Left lung (tissue), 10 donors: Measurements from ENCODE around the gene TMEM80. TPM values are rescaled to one million over a fixed set of nuclear protein-coding genes. Genes with fewer than 3 reads are reported as not detected.

Experiments
- ATAC-seq: fragments of 200-7000 bp; cut with Tn5 transposase; one replicate; pipeline ENCODE4 v1.9.1; 2020; ENCODE audit warnings: moderate library complexity
- DNase-seq, 4 donors: peaks; one replicate each; pipeline ENCODE4 v3.0.0-alpha.2; 2013 to 2020
- H3K27ac ChIP-seq, 2 donors: fragments of 200-600 bp; sonication (generic) in 1 of 2; one replicate each; pipeline versions ENCODE4 v1.5.0 to v1.8.0; 2020 to 2021
- H3K27me3 ChIP-seq, 2 donors: fragments of 200-600 bp; sonication (generic) in 1 of 2; one replicate each; pipeline versions ENCODE4 v1.5.0 to v1.8.0; 2020 to 2021
- H3K36me3 ChIP-seq, 2 donors: fragments of 200-600 bp; sonication (generic) in 1 of 2; one replicate each; pipeline versions ENCODE4 v1.5.0 to v1.8.0; 2020 to 2021
- H3K4me1 ChIP-seq, 2 donors: fragments of 200-600 bp; one replicate each; pipeline ENCODE4 v1.8.0; 2021
- H3K4me3 ChIP-seq, 2 donors: fragments of 200-600 bp; sonication (generic) in 1 of 2; one replicate each; pipeline versions ENCODE4 v1.5.0 to v1.8.0; 2020 to 2021; ENCODE audit warnings: mild to moderate bottlenecking in 1 of 2
- H3K9me3 ChIP-seq, 2 donors: fragments of 200-600 bp; sonication (generic) in 1 of 2; one replicate each; pipeline versions ENCODE4 v1.5.0 to v1.8.0; 2020 to 2021
- intact Hi-C, 2 donors: fragments of 100-400 bp; cut with DNase I; formaldehyde crosslinking; loops; one replicate each; pipeline versions ENCODE4 v1.11.2 to v1.14.2; 2022
- polyA plus RNA-seq, 6 donors: library from polyadenylated mRNA; unstranded; fragments of 120-200 nt; gene quantifications; one replicate each; pipeline ENCODE4 v1.2.1, GENCODE V29; 2013; ENCODE audit not compliant: insufficient read length in 6 of 6
- total RNA-seq, 2 donors: library from RNA; stranded (reverse); fragmentation: NEBNext Ultra II Directional; extraction: Animal tissue kit (Norgen Biotek cat#: 25700); gene quantifications; one replicate each; pipeline ENCODE4 v1.2.1, GENCODE V29; 2021
- TF ChIP-seq, protein P1 (sequence below), 2 donors: fragments of 200-600 bp; sonication (generic) in 1 of 2; IDR thresholded peaks; one replicate each; pipeline versions ENCODE4 v1.5.0 to v1.8.0; 2021; ENCODE audit warnings: antibody characterized with exemption in 2 of 2
- donor health status: DM: no; HTN: yes; CAD: no.
- donor health status: DM: no; HTN: no; CAD: no.

Gene TMEM80
- total and polyA plus RNA-seq, 8 donors = 23.6 to 34.5 (median 30.4) TPM

DNA sequence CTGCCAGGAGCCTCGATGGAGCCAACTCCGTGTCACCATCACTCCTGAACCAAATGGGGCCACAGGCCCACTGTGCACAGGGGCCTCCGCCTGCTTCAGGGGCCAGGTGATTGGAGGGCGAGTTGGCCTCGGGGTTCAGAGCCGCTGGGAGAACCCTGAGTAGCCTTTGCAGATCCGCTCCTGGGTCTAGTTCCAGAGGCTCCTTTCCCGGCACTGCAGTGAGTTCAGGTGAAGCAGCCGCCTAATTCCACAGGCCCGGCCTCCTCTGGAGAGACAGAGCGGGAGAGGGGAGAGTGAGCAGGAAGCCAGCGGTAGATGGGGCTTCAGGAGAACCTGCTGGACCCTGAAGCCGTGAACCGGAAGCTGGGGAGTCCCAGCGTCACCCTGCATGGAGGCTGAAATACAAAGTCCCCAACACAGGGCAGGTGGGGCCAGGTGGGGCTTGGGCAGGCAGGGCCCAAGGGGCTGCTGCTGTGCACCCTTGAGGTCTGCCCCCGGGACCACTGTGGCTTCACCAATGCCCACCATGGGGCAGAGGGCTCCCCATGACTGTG is 36.0 kb upstream of the TMEM80 start:
- no peaks in the 10 kb centered on the region for H3K4me1 ChIP-seq
- TF ChIP-seq, protein P1, sequence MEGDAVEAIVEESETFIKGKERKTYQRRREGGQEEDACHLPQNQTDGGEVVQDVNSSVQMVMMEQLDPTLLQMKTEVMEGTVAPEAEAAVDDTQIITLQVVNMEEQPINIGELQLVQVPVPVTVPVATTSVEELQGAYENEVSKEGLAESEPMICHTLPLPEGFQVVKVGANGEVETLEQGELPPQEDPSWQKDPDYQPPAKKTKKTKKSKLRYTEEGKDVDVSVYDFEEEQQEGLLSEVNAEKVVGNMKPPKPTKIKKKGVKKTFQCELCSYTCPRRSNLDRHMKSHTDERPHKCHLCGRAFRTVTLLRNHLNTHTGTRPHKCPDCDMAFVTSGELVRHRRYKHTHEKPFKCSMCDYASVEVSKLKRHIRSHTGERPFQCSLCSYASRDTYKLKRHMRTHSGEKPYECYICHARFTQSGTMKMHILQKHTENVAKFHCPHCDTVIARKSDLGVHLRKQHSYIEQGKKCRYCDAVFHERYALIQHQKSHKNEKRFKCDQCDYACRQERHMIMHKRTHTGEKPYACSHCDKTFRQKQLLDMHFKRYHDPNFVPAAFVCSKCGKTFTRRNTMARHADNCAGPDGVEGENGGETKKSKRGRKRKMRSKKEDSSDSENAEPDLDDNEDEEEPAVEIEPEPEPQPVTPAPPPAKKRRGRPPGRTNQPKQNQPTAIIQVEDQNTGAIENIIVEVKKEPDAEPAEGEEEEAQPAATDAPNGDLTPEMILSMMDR (IDR thresholded peaks at IDR 0.05) = no peak
- intact Hi-C loops = loop anchor here in 1 of 2 donors (5.0 kb wide), 1 partner anchor 68 kb away; no protein-coding TSS in a partner anchor
- no peaks in the 10 kb centered on the region for H3K9me3 ChIP-seq
- no peak for ATAC-seq
- H3K4me3 ChIP-seq = no peak overlapping the region
- no peaks in the 10 kb centered on the region for H3K27me3 ChIP-seq
- no peak overlapping the region for H3K27ac ChIP-seq
- no peak for DNase-seq
- peaks cover 0 to 59% of the 10 kb centered on the region in 2 donors for H3K36me3 ChIP-seq

DNA sequence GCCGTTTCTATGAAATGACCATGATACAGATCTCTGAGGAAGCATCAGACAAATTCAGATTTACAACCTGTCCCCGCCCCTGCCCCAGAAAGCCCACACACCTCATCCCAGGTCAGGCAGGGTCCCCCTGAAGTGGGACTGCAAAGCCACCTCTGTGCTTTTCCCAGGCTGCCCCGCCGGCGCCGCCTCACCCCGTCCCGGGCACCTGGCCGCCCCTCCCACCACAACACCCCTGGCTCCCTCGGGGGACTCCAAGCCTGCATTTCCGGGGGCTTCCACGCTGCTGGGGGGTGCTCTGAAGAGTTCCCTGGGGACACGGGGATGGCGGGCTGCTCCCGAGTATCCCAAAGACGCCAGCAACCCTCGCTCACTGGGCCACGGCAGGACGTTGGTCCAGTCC is 35.3 kb upstream of the TMEM80 start:
- Histone ChIP-seq H3K4me3 (no peak overlapping the region), H3K27me3 (no peaks in the 10 kb centered on the region), H3K36me3 (peaks cover 0 to 62% of the 10 kb centered on the region in 2 donors), H3K9me3 (no peaks in the 10 kb centered on the region), H3K27ac (no peak overlapping the region), H3K4me1 (peaks cover 0 to under 1% of the 10 kb centered on the region in 2 donors)
- TF ChIP-seq, protein P1 (IDR thresholded peaks at IDR 0.05) = no peak
- no peak for DNase-seq
- intact Hi-C loops = loop anchor here in 1 of 2 donors (5.0 kb wide), 1 partner anchor 67 kb away; no protein-coding TSS in a partner anchor
- no peak for ATAC-seq

DNA sequence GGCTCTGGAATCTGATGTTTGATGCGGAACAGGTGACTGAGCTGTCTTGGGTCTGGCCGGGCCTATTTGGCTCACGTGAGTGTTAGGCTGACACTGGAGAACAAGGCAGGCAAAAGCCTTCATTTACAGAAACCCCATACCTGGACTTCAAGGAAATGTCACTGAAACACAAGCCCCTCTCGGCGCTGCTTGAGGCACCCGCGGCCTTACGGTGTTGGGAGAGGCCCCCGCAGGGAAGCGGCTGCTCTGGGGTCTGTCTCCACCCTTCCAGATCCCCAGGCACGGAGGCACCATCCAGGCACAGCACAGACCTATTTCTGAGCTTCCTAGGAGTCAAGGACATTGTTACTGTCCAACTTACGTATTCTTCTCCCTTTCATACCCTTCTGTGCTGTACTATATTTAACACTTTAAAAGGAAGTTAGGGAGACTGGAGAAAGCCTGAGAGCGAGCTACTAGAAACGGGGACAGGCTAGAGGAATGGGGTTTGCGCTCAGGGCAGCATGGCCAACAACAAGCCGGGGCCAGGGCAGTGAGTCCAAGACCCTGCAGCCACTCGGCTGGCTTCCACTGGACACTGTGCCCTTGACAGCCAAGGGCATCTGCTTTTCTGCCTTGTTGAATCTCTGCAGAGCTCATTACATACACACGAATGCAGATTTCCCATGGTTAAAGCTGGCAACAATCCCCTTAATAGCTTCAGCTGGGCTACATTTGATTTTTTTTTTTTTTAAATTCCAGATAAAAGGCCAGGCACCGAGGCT is 34.8 kb upstream of the TMEM80 start:
- ATAC-seq (no peak), DNase-seq (no peak)
- Histone ChIP-seq H3K36me3 (peaks cover 0 to 67% of the 10 kb centered on the region in 2 donors), H3K27me3 (no peaks in the 10 kb centered on the region), H3K27ac (no peak overlapping the region), H3K9me3 (no peaks in the 10 kb centered on the region), H3K4me1 (peaks cover 0 to 7% of the 10 kb centered on the region in 2 donors), H3K4me3 (no peak overlapping the region)
- intact Hi-C loops = loop anchor here in 1 of 2 donors (5.0 kb wide), 1 partner anchor 66 kb away; no protein-coding TSS in a partner anchor
- TF ChIP-seq, protein P1 (IDR thresholded peaks at IDR 0.05) = no peak

DNA sequence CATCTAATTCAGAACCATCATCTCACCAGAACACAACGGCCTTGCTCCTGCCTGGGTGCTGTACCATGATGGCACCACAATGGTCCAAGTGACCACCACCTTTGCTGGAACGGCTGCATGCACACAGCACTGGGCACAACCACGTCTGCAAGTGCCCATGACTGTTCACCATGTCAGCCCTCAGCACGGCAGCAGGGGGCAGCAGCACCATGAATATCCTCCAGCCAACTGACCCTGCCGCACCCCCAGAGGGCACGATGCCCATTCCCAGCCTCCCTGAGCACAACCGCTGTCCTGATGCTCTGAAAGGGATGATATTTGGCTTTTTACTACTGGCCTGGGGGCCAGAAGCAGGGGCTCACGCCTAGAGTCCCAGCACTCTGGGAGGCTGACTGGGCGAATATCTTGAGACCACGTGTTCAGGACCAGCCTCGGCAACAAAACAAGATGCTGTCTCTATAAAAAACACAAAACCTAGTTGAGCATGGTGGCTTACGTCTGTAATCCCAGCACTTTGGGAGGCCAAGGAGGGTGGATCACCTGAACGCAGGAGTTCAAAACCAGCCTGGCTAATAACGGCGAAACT is 32.8 kb upstream of the TMEM80 start:
- peaks cover 0 to 65% of the 10 kb centered on the region in 2 donors for H3K36me3 ChIP-seq
- no peak overlapping the region for H3K4me3 ChIP-seq
- no peaks in the 10 kb centered on the region for H3K27me3 ChIP-seq
- H3K4me1 ChIP-seq = peaks cover 0 to 8% of the 10 kb centered on the region in 2 donors
- H3K9me3 ChIP-seq = no peaks in the 10 kb centered on the region
- peak in 2 of 4 donors; percentile 58 to 88 for DNase-seq
- H3K27ac ChIP-seq = no peak overlapping the region
- TF ChIP-seq, protein P1 (IDR thresholded peaks at IDR 0.05) = peak; percentile 48 to 81
- intact Hi-C loops = loop anchor here in 1 of 2 donors (5.0 kb wide), 1 partner anchor 65 kb away; no protein-coding TSS in a partner anchor
- ATAC-seq = peak; percentile 89
